OCI-LY1 (cell line): ENCODE measurements around the gene RNF150.

Experiments used
- EZH2 ChIP-seq: fragments of 200-600 bp; sonication (generic), shearing (Covaris generic); IDR thresholded peaks from 2 replicates; pipeline ENCODE4 v1.8.0; 2017; ENCODE audit warnings: borderline replicate concordance, mixed run types, mild to moderate bottlenecking, antibody characterized with exemption, low read length, moderate library complexity, mixed read lengths
- TF ChIP-seq, protein P1 (sequence below): fragments of 200-600 bp; sonication (generic), shearing (Covaris generic); IDR thresholded peaks from 2 replicates; pipeline ENCODE4 v1.5.1; 2017; ENCODE audit warnings: mild to moderate bottlenecking, antibody characterized with exemption, low read length, moderate library complexity, mixed read lengths

DNA sequence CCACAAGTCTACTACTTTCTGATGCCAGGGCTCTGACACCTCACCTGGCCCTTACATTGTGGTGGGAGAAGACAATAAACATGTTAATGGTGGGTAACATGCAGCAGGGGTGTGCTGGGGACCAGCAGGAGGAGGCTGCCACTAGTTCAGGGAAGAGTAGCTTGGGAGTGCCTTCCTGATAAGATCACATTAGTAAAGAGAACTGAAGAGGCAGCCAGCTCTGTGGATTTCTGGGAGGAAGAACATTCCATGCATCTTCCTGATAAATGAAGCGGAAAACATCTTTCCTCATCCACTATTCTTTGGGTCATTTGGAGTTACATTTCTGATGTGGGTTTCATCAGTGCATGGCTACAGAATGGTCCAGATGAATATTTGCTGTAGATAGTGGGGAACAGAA, 9.0 kb downstream of the RNF150 start:
- TF ChIP-seq, protein P1, sequence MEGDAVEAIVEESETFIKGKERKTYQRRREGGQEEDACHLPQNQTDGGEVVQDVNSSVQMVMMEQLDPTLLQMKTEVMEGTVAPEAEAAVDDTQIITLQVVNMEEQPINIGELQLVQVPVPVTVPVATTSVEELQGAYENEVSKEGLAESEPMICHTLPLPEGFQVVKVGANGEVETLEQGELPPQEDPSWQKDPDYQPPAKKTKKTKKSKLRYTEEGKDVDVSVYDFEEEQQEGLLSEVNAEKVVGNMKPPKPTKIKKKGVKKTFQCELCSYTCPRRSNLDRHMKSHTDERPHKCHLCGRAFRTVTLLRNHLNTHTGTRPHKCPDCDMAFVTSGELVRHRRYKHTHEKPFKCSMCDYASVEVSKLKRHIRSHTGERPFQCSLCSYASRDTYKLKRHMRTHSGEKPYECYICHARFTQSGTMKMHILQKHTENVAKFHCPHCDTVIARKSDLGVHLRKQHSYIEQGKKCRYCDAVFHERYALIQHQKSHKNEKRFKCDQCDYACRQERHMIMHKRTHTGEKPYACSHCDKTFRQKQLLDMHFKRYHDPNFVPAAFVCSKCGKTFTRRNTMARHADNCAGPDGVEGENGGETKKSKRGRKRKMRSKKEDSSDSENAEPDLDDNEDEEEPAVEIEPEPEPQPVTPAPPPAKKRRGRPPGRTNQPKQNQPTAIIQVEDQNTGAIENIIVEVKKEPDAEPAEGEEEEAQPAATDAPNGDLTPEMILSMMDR, result no peak
- no peak for TF ChIP-seq EZH2
